ENCODE data around the gene OSBPL9. TPM values are rescaled to one million over a fixed set of nuclear protein-coding genes. Genes with fewer than 3 reads are reported as not detected.

Gene OSBPL9
- total RNA-seq, 1 experiment from 2014 or later, result 61.9 TPM

DNA sequence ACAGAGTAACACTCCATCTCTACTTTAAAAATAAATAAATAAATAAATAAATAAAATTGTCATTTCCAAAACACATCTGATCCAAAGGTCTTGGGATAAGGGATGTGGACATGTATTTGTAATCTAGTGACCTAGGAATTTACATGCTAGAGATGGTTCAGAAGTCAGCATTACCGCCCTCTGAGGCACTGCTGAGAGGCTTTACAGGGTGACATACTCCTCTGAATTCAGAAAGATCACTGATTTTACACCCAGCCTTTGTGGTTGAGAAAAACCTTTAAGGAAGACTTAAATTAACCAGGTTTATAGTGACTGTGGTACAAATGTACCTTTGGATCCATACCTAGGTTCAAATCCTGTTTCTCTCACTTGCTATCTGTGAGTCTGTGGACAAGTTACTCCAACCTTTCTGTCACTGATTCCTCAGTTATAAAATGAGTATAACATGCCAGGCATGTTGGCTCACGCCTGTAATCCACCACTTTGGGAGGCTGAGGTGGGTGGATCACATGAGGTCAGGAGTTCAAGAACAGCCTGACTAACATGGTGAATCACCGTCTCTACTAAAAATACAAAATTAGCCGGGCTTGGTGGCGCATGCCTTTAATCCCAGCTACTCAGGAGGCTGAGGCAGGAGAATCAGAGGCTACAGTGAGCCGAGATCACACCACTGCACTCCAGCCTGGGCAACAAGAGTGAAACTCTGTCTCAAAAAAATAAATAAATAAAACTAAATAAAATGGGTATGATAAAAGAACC lies 20.1 kb downstream of the OSBPL9 start:
- no peaks in the 10 kb centered on the region for H3K9me3 ChIP-seq
- intact Hi-C loops (cut with micrococcal nuclease; ENCODE audit: unreplicated experiment), result loop anchor here (5.0 kb wide), 1 partner anchor 55 kb away; no protein-coding TSS in a partner anchor
- no peak for DNase-seq

DNA sequence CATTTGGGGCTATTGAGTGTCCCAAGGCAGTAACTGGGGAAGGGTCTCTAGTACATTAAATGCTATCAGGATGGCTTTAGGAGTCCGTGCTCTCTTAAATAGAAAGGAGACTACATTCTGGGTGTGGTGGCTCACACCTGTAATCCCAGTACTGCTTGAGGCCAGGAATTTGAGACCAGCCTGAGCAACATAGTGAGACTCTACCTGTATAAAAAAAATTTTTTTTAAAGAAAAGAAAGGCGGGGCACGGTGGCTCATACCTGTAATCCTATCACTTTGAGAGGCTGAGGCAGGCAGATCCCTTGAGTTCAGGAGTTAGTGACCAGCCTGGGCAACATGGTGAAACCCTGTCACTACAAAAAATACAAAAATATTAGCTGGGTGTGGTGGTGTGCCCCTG lies 21.5 kb downstream of the OSBPL9 start:
- H3K4me3 Mint-ChIP-seq (ENCODE audit: unreplicated experiment), result no peak overlapping the region
- no peaks in the 10 kb centered on the region for H3K9me3 Mint-ChIP-seq (ENCODE audit: unreplicated experiment)
- POLR2A ChIA-PET, result no interaction called here
- H3K36me3 Mint-ChIP-seq (ENCODE audit: insufficient read depth, unreplicated experiment), result no peaks in the 10 kb centered on the region
- H3K9me3 ChIP-seq, result no peaks in the 10 kb centered on the region
- no peaks in the 10 kb centered on the region for H3K27me3 Mint-ChIP-seq (ENCODE audit: insufficient read depth, unreplicated experiment)
- H3K27me3 ChIP-seq (replicated peaks; ENCODE audit: control insufficient read depth, insufficient read depth, low read length), result no peaks in the 10 kb centered on the region
- no peak for DNase-seq
- H3K4me3 ChIP-seq (ENCODE audit: low read depth, low read length), result no peak overlapping the region
- intact Hi-C loops (cut with micrococcal nuclease; ENCODE audit: unreplicated experiment), result loop anchor here (5.0 kb wide), 1 partner anchor 54 kb away; no protein-coding TSS in a partner anchor
- peaks cover 32% of the 10 kb centered on the region for H3K4me1 ChIP-seq
- no peaks in the 10 kb centered on the region for H3K36me3 ChIP-seq (ENCODE audit: control insufficient read depth, insufficient read depth, low read length)
- TF ChIP-seq, protein P1, sequence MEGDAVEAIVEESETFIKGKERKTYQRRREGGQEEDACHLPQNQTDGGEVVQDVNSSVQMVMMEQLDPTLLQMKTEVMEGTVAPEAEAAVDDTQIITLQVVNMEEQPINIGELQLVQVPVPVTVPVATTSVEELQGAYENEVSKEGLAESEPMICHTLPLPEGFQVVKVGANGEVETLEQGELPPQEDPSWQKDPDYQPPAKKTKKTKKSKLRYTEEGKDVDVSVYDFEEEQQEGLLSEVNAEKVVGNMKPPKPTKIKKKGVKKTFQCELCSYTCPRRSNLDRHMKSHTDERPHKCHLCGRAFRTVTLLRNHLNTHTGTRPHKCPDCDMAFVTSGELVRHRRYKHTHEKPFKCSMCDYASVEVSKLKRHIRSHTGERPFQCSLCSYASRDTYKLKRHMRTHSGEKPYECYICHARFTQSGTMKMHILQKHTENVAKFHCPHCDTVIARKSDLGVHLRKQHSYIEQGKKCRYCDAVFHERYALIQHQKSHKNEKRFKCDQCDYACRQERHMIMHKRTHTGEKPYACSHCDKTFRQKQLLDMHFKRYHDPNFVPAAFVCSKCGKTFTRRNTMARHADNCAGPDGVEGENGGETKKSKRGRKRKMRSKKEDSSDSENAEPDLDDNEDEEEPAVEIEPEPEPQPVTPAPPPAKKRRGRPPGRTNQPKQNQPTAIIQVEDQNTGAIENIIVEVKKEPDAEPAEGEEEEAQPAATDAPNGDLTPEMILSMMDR (IDR thresholded peaks at IDR 0.05; ENCODE audit: insufficient read depth in 1 of 2, low read depth in 1 of 2, low read length in 1 of 2, severe bottlenecking in 1 of 2, unreplicated experiment in 1 of 2), result no peak
- no TSS peak for BruUV-seq (replicated peaks)
- peaks cover 21% of the 10 kb centered on the region for H3K4me1 Mint-ChIP-seq (ENCODE audit: low read depth, unreplicated experiment)
- no peak overlapping the region for H3K27ac Mint-ChIP-seq (ENCODE audit: unreplicated experiment)
- CTCF ChIA-PET, result no interaction called here

More for the DNA sequence above, 20.1 kb downstream of the OSBPL9 start:
- CTCF ChIA-PET, result no interaction called here
- peaks cover 12% of the 10 kb centered on the region for H3K4me1 Mint-ChIP-seq (ENCODE audit: low read depth, unreplicated experiment)
- H3K9me3 Mint-ChIP-seq (ENCODE audit: unreplicated experiment), result no peaks in the 10 kb centered on the region
- H3K27me3 Mint-ChIP-seq (ENCODE audit: insufficient read depth, unreplicated experiment), result no peaks in the 10 kb centered on the region
- Histone ChIP-seq H3K27me3 (replicated peaks; ENCODE audit: control insufficient read depth, insufficient read depth, low read length) (no peaks in the 10 kb centered on the region), H3K4me3 (ENCODE audit: low read depth, low read length) (no peak overlapping the region), H3K4me1 (peaks cover 23% of the 10 kb centered on the region), H3K36me3 (ENCODE audit: control insufficient read depth, insufficient read depth, low read length) (no peaks in the 10 kb centered on the region)
- POLR2A ChIA-PET, result no interaction called here
- H3K36me3 Mint-ChIP-seq (ENCODE audit: insufficient read depth, unreplicated experiment), result no peaks in the 10 kb centered on the region
- BruUV-seq (replicated peaks), result no TSS peak
- no peak overlapping the region for H3K4me3 Mint-ChIP-seq (ENCODE audit: unreplicated experiment)
- no peak overlapping the region for H3K27ac Mint-ChIP-seq (ENCODE audit: unreplicated experiment)
- TF ChIP-seq, protein P1 (IDR thresholded peaks at IDR 0.05; ENCODE audit: insufficient read depth in 1 of 2, low read depth in 1 of 2, low read length in 1 of 2, severe bottlenecking in 1 of 2, unreplicated experiment in 1 of 2), result no peak

DNA sequence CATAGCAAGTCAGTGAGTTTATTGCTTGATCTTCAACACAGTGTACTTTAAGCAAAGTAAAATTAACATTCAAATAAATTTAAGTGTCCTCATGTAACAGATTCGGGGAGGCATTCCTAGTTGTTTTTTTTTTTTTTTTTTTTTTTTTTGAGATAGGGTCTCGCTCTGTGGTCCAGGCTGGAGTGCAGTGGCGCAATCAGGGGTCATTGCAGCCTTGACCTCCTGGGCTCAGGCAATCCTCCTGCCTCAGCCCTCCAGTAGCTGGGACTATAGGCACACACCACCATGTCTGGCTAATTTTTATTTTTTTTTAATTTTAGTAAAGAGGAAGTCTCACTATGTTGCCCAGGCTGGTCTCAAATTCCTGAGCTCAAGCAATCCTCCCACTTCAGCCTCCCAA lies 22.8 kb downstream of the OSBPL9 start:
- peaks cover 18% of the 10 kb centered on the region for H3K4me1 Mint-ChIP-seq (ENCODE audit: low read depth, unreplicated experiment)
- no peak overlapping the region for H3K27ac Mint-ChIP-seq (ENCODE audit: unreplicated experiment)
- Histone ChIP-seq H3K4me3 (ENCODE audit: low read depth, low read length) (no peak overlapping the region), H3K9me3 (no peaks in the 10 kb centered on the region), H3K4me1 (peaks cover 26% of the 10 kb centered on the region), H3K36me3 (ENCODE audit: control insufficient read depth, insufficient read depth, low read length) (no peaks in the 10 kb centered on the region), H3K27me3 (replicated peaks; ENCODE audit: control insufficient read depth, insufficient read depth, low read length) (no peaks in the 10 kb centered on the region)
- TF ChIP-seq, protein P1 (IDR thresholded peaks at IDR 0.05; ENCODE audit: insufficient read depth in 1 of 2, low read depth in 1 of 2, low read length in 1 of 2, severe bottlenecking in 1 of 2, unreplicated experiment in 1 of 2), result no peak
- DNase-seq, result no peak
- H3K9me3 Mint-ChIP-seq (ENCODE audit: unreplicated experiment), result no peaks in the 10 kb centered on the region
- no peaks in the 10 kb centered on the region for H3K36me3 Mint-ChIP-seq (ENCODE audit: insufficient read depth, unreplicated experiment)
- no peaks in the 10 kb centered on the region for H3K27me3 Mint-ChIP-seq (ENCODE audit: insufficient read depth, unreplicated experiment)
- no TSS peak for BruUV-seq (replicated peaks)
- CTCF ChIA-PET, result no interaction called here
- POLR2A ChIA-PET, result no interaction called here
- H3K4me3 Mint-ChIP-seq (ENCODE audit: unreplicated experiment), result no peak overlapping the region
- intact Hi-C loops (cut with micrococcal nuclease; ENCODE audit: unreplicated experiment), result loop anchor here (5.0 kb wide), 1 partner anchor 53 kb away; no protein-coding TSS in a partner anchor
